ENCODE measurements around the gene EPN1.

Gene EPN1

DNA sequence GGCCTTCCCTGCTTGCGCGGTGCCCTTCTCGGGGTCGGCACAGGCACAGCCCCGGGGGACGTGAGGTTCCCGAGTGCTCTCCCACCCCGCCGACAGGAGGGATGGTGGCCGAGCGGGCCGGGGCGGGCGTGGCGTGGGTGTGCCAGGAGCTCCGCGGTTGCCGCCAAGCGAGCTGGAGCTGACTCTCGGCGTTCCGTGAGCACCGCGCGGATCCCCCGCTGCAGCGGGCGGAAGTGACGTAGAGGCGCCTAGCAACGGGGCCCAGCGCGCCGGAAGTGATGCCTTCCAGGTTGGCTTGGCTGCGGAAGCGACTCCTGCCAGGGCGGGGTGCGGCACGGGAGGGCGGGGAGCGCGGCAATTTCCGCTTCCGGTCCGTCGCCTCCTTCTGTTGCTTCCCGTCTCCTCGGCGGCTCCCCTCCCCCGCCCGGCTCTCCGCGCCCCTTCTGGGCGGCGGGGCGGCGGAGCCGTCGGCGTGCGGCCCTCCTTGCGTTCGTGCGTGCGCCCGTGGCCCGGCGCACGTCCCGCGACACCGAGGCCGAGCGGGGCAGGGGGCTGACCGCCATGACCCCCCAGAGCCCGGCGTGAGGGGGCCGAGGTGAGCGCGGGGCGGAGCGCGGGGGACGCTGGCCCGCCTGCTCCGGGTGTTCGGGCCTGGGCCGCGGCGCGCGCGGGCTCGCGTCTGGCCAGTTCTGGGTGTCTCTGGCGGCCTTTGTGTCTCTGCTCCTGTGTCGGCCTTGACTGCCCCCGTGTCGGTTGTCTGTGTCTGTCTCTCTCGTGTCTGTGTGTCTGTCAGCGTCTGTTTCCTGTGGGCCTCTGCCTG lies at the start of gene EPN1:
EPN1 (plus strand) TSS at position 386 of the 820 bp plus-strand sequence. CDS start 3,402 bp downstream, outside the sequence.
- DNase-seq (ENCODE audit: low read depth, low spot score), result peak; percentile 86

DNA sequence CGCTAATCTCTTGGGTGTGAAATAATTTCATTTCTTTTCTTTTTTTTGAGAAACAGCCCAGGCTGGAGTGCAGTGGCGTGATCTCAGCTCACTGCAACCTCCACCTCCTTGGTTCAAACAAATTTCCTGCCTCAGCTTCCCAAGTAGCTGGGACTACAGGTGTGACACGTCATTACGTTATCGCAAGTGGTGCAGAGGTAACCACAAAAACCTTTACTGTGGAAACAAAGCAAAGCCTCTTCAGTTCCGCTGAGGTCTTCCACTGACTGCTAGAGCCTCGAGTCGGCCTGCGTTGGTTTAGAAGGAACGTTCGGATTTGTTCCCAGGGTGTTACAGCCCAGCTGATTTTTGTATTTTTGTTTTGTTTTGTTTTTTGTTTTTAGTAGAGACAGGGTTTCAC lies 48.7 kb upstream of the EPN1 start:
- no peak for DNase-seq (ENCODE audit: low read depth, low spot score)

DNA sequence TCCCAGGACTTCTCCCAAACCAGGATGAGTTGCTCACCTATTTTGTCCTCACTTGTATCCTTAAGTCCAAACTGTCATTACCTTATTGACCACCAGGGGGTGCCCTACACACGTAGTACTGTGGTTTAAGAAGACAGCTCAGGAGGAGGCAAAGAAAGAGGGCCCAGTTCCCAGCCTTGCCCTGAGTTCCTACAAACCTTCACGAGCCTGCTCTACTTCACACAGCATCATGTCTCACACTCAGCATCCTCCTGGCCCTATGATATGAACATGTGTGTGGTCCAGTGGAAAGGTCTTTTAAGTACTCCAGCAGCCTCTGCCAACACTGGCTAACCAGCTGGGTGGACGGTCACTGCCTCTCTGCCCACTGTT lies 42.6 kb upstream of the EPN1 start:
- DNase-seq (ENCODE audit: low read depth, low spot score), result peak; percentile 69

DNA sequence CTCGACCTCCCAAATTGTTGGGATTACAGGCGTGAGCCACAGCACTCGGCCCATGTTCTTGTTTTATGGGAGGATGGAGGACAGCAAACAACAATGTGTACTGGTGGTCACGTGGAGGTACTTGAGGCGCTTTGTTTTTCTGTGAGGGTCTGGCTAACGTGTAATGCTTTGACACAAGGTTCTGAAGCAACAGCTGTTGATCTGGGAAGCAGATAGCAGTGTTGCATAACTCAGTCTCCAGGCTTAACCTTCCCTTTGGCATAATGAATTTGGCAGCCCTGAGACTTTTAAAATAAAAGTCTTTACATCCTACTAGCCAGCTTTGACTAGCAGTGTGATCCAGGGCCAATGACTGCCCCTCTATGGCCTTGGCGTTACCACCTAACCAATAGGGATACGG lies 41.2 kb upstream of the EPN1 start:
- DNase-seq (ENCODE audit: low read depth, low spot score), result no peak

DNA sequence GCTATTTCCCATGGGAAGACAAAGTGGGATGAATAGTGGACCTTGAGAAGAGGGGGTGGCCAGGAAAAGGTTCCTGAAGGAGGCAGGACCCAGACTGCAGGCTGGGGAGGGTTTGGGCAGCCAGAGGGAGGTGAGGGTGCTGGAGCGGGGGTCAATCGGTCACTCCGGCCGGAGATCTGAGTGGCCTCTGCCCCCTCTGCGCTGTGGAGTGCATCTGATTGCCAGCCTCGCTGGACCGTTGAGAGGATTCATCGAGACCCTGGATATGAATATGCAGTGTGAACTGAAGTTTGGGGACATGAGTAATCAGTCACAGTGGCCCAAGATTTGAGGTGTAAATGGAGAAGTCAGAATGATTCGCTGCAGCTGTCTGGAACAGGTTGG lies 39.7 kb upstream of the EPN1 start:
- DNase-seq (ENCODE audit: low read depth, low spot score), result no peak

DNA sequence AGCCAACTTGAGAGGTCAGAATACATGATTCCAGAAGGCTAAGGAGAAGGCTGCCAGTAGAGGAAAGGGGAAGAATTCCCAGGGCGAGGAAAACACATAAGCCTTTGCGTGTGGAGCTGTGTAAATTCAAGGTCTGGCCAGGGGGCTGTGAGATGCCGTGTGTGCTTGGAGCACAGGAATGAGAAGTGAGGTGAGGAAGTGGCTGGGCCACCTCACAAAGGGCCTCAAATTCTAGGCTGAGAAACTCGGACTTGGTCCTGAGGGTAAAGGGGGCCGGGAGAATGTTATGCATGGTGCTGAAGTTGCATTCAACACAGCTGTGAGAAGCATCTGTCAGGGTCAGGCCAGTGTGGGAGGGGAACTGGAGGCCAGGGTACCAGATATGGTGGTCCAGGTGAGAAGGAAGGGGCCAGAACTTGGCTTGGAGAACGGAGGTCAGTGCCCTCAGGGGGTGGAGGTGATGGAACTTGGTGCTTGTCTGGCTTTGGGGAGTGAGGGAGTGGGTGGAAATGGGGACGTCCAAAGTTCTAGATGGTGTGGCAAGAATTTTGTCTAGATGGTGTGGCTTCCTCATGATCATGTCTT lies 39.1 kb upstream of the EPN1 start:
- DNase-seq (ENCODE audit: low read depth, low spot score), result no peak

DNA sequence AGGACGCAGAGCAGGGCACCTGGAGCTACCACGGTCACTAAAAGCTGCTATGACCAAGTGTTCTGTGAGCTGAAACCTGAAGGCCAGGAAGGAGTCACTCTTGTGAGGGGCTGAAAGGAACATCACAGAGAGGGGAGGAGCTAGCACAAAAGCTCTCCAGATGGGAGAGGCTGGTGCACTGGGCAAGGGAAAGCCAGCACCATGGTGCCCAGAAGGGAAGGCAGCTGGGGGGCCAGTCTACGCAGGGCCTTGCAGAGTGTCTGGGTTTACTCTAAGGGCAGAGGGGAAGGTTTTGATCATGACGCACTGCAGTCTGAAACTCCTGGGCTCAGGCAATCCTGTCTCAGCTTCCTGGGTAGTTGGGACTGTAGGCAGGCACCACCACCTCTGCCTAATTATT lies 38.3 kb upstream of the EPN1 start:
- no peak for DNase-seq (ENCODE audit: low read depth, low spot score)

DNA sequence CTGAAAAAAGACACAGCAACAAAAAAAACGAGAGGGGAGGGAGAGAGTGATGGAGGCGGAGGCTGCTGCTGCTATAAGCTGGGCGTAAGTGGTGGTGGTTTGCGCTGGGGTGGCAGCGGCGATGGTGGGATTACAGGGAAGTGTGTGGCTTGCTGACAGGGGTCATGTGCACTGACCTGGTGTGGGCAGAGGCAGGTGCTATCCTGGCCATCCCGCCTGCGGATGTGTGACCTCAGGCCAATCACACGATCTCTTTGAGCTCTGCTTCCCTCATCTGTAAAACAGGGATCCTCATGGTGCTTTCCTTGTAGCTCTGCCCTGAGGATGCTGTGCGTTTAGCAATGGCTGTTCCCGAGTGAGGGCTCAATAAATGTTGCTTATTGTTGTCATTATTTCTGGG lies 37.5 kb upstream of the EPN1 start:
- DNase-seq (ENCODE audit: low read depth, low spot score), result no peak

DNA sequence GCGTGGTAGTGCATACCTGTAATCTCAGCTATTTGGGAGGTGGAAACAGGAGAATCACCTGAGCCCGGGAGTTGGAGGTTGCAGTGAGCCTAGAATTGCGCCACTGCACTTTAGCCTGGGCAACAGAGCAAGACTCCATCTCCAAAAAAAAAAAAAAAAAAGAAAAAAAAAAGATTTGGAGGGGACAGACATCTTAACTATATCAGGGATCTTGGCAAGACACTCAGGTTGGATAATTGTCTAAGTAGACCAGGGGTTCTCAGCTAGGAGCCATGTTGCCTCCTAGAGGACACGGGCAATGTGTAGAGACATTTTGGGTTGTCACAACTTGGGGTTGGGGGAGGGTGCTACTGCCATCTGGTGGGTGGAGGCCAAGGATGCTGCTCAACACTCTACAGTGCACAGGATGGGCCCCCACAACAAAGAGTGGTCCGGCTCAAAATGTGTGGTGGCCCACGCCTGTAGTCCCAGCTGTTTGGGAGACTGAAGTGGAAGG lies 36.1 kb upstream of the EPN1 start:
- no peak for DNase-seq (ENCODE audit: low read depth, low spot score)

DNA sequence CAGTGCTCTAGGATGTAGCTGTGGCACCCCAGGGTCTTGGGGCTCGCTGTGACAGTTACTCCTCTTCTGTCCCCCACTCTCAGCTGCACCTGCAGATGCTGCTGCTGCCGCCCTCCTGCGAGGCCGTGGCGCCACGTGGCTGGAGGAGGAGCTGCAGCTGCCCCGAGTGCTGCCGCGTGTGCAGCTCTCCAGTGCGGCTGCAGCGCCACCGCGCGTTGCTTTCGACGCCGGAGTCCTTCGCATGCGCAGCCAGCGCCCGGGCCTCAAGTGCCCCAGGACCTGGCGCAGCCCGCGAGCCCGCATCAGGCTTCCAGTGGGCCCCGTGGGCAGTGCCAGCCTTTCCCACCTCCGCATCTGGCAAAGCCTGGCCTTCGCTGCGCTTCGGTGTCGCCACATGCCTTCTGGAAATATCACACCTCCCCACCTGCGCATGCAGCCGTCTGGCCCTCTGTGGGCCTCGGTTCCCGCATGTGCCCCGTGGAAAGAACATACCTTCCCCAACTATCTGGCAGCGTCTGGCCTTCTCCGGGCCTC lies 34.9 kb upstream of the EPN1 start:
- no peak for DNase-seq (ENCODE audit: low read depth, low spot score)

DNA sequence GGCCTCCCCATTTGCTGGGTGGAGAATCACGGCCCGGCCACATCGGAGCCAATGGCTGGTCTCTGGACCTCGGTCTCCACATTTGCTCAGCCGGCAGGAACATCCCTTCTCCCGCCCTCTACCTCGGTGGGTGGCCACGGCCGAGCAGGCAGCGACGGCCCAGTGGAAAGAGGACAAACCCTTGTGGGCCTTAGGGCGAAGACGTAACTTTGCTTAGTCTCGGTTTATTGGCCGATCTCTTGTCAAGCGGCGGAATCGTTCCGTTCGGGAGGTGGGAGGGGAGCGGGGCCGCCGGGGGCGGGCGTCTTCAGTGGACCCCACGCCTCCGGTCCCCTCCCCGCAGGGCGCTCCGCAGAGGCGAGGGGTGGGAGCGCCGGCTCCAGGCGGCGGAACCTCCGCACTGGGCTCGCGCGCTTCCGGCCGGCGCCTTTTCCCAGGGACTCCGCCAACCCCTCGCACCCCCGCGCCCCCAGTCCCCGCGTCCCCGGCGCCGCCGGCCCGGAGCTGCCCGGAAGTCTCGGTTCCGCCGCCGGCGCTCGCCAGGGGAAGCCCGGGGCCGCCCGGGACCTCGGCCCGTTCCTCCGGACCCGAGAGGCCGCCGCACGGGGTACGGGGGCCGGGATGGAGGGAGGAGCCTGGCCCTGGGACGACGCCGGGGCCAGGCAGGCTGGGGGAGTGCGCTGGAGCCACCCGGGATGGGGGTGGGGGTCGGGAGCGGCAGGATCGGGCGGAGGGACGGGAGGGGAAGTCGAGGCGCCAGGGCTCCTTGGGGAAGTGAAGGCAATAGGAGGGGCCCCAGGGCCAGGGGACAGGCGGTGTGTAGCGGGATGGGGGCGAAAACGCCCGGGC lies 34.2 kb upstream of the EPN1 start, which contains the start of gene ZNF580:
ZNF580 (plus strand) TSS at position 426 of the 849 bp plus-strand sequence. CDS start 1,507 bp downstream, outside the sequence.
- peak; percentile 68 for DNase-seq (ENCODE audit: low read depth, low spot score)

DNA sequence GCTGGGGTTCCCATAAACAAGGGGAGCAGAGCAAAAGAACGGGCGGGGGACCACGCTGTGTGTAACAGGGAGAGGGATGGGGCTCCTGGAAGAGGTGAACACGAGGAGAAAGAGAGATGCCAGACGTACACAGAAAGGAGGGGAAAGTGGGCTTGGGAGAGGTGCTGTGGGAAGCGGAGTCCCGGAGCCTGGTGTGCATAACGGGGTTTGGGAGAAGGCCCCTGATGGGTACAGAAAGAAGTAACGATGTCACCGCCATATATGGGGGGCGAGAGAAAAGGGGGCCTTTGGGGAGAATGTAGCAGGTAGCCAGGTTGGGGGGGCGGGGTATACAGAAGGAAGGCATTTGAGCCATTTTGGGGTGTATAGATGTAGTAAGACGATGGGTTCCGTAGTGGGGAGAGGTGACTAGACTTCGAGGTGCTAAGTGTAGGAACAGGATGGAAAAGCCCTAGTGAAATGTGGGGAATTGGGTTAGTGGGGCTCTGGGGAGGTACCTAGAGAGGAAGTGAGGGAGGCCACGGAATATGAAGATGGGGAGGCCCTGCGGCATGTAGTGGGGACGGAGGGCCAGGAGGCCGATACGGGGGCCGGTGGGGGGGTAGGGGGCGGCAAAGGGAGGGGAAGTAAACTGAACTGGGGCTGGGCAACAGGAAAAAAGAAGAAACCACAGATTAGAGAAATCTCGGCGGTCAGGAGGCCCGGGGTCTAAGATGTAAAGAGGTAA lies 33.4 kb upstream of the EPN1 start:
- DNase-seq (ENCODE audit: low read depth, low spot score), result no peak

DNA sequence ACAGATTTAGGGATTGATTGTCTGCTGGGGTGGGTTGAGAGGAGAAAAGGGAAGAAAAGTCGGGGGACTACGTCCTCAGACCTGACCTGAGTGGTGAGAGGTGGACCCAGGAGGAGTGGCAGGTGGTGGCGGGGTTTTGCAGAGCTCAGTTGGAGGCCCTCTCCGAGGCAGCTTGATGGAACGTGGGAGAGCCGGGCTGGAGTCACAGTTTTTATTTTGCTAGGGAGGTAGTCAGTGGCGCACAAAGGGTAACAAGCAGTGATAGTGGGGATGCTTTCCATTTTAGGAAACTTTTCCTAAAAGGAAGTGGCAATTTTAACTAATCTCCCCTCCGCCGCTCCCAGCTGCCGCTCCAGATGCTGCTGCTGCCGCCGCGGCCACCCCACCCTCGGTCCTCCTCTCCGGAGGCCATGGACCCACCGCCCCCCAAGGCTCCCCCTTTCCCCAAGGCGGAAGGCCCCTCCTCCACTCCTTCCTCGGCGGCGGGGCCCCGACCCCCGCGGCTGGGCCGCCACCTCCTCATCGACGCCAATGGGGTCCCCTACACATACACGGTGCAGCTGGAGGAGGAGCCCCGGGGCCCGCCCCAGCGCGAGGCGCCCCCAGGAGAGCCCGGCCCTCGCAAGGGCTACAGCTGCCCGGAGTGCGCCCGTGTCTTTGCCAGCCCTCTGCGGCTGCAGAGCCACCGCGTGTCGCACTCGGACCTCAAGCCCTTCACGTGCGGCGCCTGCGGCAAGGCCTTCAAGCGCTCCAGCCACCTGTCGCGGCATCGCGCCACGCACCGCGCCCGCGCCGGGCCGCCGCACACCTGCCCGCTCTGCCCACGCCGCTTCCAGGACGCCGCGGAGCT lies 32.6 kb upstream of the EPN1 start:
- no peak for DNase-seq (ENCODE audit: low read depth, low spot score)

DNA sequence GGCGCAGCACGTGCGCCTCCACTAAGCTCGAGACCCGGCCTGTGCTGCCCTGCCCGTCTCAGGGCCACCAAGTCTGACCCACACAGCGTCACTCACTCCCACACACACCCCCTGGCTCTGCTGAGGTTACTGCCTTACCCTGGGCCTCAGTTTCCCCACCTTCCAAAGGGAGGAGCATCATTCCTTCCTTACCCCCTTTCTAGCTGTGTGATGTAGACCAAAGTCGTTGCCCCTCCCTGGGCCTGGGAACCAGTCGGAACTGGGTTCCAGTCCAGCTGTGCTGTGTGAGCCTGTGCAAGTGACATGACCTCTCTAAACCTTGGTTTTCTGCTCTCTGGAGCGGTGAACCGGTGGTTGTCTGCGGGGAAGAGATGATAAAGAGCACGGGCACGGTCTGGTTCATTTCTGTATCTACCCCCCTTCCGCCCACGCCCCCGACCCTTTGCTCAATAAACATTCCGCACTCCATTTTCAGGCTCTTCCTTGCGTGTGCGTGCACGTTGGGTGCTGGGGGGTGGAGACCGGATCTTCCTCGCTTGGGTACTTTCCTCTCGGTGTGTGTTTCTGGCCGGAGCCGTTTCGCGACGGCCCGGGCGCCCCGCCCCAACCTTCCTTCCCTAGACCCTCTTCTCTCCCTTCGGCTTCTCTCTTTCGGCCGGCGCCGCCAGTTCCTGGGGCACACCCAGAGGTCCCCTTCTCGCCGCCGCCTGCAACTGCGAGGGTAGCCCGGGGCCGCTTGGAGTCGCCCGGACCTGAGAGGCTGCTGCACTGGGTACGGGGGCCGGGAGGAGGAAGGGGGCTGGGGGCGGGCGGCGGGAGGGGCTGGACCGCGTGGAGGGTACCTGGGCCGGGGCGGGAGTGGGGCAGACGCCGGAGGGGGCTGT lies 31.8 kb upstream of the EPN1 start, which contains the start of gene ZNF581:
ZNF581 (plus strand) TSS at position 647 of the 884 bp plus-strand sequence. CDS start 923 bp downstream, outside the sequence.
- DNase-seq (ENCODE audit: low read depth, low spot score), result no peak

DNA sequence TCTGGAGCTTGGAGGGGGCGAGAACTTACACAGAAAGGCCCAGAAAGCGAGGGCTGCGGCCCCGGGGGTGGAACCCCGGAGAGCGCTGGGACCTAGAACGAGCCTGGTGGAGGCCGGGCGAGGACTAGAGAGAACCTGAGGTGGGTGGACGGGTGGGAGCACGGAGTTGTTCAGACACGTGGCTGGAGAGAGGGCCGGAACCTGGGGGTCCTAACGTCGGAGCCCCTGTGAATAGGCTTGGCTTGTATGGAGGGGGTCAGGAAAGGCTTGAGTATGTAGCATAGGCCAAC lies 31.2 kb upstream of the EPN1 start:
- DNase-seq (ENCODE audit: low read depth, low spot score), result no peak

DNA sequence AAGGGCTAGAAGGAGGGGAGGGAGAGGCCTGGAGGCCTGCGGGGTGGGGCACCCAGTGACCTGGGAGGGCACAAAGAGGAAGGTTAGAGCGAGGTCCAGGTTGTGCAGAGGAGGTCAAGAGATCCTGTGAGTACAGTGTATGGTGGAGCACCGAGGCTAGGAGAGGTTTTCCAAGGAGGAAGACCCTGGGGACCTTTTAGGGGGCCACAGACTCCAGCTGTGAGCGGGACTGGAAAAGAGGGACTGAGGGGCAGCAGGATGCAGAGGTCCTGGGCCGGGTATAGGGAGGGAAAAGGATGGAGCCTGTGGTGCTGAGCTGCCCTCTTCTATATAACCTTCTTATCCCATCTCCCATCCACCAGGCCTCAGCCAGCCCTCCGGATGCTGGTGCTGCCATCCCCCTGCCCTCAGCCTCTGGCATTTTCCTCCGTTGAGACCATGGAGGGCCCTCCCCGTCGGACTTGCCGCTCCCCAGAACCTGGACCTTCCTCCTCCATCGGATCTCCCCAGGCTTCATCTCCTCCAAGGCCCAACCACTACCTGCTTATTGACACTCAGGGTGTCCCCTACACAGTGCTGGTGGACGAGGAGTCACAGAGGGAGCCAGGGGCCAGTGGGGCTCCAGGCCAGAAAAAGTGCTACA lies 30.7 kb upstream of the EPN1 start:
- no peak for DNase-seq (ENCODE audit: low read depth, low spot score)

DNA sequence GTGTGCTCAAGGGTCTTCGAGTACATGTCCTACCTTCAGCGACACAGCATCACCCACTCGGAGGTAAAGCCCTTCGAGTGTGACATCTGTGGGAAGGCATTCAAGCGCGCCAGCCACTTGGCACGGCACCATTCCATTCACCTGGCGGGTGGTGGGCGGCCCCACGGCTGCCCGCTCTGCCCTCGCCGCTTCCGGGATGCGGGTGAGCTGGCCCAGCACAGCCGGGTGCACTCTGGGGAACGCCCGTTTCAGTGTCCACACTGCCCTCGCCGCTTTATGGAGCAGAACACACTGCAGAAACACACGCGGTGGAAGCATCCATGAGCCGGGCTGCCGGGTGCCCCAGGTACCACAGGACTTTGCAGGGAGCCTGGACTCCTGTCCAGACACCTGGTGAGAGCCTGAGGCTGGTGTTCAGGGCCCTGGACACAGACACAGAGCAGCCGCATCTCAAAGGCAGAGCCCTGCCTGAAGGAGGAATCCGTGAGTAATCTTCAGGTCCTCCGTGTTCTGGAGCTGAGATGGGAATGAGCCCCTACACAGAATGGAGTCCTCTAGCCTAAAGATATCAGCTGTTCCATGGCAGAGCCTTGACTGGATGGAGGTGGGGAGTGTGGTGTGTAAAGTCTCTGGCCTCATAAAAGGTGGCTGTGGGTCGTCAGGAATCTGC lies 30.0 kb upstream of the EPN1 start:
- no peak for DNase-seq (ENCODE audit: low read depth, low spot score)

DNA sequence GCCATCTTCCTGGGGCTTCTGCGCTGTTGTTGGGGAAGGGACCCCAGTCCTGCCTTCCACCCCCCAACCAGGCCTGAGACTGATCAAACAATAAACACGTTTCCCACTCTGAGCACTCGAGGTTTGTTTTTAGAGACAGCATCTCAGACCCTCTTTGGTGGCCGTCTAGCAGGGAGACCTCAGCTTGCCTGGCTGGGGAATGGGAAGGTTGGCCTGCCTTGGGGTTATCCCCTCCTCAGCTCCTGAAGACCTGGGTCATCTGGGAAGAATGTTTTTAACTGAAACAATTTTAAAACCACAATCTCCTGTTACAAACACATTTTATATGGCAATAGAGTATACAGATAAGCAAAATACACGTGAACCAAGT lies 29.5 kb upstream of the EPN1 start:
- no peak for DNase-seq (ENCODE audit: low read depth, low spot score)

Measured in brain pericyte (primary cell).